ENCODE measurements around the gene UTP25.
A peak's percentile ranks its signal among the peaks of the same experiment; 100 is the strongest.
"Not testable (repeated sequence)": the region's sequence is repeated elsewhere in the genome, so short reads cannot be mapped to it uniquely, and the experiment has no call there.

The UTP25 gene, protein sequence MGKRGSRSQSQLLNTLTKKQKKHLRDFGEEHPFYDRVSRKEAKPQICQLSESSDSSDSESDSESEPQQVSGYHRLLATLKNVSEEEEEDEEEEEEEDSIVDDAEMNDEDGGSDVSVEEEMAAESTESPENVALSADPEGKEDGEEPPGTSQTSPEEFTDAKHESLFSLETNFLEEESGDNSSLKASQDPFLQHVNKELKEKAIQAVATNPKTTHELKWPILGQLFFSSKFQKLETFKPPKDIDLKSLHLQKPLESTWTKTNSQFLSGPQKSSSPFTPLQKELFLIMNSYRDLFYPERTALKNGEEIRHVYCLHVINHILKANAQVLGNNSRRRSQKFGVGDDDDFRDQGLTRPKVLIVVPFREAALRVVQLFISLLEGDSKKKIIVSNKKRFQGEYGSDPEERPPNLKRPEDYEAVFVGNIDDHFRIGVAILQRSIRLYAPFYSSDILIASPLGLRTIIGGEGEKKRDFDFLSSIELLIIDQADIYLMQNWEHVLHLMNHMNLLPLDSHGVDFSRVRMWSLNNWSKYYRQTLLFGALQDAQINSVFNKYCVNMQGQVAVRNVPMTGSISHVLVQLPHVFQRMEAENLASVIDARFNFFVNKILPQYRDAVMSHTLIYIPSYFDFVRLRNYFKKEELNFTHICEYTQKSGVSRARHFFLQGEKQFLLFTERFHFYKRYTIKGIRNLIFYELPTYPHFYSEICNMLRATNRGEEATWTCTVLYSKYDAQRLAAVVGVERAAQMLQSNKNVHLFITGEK
- total RNA-seq, result 30.9 to 121 (median 98.4) reads per million in 3 experiments

DNA sequence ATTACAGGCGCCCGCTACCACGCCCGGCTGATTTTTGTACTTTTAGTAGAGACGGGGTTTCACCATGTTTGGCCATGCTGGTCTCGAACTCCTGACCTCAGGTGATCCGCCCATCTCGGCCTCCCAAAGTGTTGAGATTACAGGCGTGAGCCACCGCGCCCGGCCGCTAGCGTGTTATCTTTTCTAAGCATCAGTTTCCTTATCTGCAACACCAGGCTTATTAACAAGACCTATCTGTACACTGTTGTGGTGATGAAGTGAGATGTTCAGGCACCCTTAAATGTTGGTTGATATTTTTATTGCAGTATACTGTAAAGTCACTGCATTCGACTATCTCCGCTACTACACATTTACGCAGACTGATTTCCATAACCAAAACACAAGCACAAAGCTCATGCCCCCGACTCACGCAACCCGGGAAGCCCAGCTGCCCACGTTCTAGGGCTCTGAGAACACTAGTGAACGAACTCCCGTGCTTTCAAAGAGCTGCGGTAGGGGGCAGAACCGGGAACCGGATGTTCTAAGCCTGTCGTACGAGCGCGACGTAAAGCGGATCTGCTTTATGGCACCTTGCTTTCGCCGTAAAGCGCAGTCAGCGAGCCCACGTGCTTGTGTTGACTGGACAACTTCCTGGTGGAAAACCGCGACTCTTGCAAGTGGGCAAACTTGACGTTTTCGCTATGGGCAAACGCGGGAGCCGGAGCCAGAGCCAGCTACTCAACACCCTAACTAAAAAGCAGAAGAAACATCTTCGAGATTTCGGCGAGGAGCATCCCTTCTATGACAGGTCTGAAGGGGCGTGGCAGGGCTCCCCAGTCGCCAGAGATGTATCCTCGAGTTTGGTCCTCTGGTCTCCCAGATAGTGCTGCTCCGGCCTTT lies at the start of gene UTP25:
Gene UTP25, plus strand, starts transcription at position 589 of the 879 bp plus-strand sequence. Its CDS starts 92 bp downstream, at position 681.
- DNase-seq, result peak; percentile 92

DNA sequence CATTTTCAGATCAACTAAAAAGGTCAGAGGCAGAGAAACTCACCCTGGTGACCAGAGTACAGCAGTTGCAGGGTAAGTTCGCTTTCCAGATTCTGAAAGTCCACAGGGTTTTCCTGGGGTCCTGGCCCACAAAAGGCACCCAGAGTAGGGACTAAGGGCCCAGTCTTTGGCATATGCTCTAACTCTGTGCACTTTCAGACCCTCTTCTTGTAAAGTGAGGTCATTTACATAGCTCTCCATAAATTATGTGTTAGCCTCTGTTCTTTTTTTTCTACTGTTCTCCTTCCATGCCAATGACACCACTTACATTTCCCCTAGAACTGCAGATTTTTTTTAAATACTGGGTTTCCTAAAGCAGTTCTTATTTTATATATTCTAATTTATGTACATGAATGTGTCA lies 49.7 kb upstream of the UTP25 start:
- DNase-seq, result no peak

DNA sequence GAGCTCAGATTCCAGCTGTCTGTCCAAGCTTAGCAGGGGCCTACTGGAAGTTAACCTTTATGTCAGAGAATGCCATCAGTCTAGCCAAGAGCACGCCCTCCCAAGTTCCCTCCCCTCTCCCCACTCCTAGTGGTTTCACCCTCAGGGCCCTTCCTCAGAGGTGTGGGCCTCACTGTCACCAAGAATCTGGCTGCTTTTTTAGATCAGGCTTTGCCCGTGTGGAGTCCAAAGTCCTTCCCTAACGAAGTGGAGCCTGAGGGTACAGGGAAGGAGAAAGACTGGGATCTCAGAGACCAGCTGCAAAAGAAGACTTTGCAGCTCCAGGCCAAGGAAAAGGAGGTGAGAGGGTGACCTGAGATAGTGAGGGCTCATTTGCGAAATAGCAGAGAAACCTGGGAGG lies 47.5 kb upstream of the UTP25 start:
- no peak for DNase-seq

DNA sequence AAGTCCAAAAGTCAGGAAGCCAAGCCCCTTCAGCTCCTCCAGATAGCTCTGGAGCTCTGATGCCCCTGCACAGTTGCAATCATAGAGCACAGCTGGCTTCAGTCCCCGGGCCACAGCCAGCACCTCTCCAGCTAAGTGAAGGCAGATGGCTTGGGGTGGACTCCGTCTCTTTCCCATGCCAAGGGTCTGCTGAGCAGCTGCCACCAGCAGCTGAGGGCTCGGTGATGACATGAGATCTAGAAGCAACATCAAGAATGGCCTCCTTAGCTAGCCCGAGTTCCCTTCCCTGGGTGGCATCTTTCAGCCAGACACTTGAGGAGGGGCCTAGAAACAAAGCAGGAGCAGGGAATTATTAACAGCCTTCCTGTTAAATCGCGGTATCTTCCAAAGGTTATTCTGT lies 44.4 kb upstream of the UTP25 start:
- DNase-seq, result no peak

DNA sequence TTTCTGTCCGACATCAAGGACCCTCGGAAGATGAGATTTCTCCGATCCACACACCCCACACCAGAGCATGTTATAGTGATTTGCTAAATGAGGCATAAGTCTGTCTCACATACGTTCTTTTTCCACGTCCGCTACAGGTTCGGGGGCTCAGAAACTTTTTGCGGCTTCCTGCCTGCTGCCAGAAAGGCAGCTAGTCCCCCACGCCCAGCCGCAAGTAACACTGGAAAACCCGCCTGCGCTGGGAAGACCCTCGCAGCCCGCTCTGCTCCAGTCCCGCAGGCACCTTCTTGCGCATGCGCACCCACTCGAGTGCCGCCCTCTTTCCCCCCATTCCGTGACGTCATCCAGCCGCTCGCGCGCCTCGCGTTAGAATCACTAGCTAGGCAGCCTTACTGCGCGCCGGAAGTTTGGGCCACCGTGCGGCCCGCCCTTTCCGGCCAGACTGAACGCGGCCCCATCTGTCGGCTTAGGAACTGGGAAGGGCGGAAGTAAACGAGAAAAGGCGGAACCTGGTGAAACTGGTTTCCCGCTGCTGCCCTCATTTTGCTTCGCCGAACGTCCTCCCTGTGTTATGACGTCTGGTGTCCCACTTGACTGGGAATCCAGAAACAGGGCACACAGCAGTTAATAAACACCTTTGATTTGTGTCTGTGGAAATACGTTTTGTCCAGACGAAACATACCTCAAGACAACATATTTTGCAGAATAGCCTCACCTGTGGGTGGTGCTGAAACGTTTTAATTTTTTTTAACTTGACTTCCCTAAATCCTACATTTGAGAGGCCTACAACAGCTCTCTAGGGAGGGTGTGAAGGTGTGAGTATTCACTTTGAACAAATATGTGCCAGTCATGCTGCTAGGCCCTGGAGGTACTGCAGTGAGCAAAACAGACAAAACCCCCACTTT lies 43.3 kb upstream of the UTP25 start, which contains the start of gene C1orf74:
Gene C1orf74, minus strand, starts transcription at position 295 of the 905 bp plus-strand sequence. CDS start 925 bp downstream, outside the sequence.
- peak; percentile 98 for DNase-seq

DNA sequence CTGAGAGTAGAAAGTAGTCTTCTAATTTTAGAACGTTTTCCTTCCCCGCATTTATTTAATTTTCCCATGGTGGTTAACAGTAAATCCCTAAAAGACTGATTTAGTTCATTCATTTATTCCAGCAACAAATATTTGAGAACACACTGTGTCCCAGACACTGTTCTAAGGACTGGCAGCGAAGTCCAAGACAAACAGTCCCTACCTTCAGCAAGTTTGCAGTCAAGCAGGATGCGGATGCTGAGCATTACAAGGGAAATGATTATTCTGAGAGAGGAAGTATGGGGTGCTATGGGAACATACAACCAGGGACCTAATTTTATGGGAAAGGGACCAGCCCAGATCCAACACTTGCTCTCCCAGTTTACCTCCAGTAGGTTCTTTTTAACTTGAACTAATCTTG lies 42.2 kb upstream of the UTP25 start:
- DNase-seq, result no peak

DNA sequence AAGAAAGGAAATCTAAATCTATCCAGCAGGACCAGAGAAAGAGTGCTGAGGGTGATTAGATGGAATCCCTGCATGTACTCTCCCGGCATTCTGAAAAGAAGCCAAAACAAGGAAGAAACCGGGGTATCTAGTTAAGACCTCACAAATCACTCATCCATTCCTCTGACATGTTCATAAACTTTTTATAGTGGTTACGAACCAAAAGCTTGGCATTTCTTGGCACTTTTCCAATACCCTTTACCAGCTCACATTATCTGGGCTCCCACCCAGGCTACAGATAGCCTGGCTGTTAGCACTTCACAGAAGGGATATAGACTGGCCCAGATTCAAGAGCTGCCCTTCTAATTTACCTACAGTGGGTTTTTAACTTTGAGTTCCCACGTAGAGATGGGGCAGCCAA lies 41.6 kb upstream of the UTP25 start:
- DNase-seq, result no peak

DNA sequence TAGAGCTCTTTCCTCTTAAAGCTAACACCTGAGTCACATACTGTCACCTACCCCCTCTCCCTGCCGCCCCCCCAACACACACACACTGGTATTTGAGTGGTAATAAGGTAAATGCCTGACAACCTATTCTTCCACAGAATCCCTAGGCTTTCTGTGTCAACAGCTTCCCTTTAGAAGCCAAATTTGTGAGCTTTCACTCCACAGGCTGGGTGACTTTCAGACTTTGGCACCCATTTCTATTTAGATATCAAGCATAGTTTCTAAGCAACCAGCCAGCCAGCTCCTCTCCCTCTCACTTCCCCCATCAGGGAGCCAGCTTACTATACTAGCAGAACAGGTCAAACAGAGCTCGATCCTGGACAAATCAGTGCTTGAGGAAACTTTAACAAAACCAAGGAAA lies 40.2 kb upstream of the UTP25 start:
- no peak for DNase-seq

DNA sequence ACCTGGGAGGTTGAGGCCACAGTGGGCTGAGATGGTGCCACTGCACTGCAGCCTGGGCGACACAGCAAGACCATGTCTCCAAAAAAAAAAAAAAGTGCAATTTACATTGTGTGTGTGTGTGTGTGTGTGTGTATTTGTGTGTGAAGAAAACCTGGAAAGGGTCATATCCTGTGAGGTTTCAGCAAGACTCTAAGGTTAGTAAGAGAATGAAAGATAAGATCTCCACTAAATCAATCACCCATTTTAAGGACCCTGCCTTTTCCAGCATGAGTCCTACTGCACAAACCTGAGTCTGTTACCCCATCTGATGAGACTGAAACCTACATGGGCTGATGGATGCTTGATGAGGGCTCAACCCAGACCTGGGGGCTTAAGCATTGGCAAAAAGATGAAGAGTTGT lies 38.5 kb upstream of the UTP25 start:
- no peak for DNase-seq

DNA sequence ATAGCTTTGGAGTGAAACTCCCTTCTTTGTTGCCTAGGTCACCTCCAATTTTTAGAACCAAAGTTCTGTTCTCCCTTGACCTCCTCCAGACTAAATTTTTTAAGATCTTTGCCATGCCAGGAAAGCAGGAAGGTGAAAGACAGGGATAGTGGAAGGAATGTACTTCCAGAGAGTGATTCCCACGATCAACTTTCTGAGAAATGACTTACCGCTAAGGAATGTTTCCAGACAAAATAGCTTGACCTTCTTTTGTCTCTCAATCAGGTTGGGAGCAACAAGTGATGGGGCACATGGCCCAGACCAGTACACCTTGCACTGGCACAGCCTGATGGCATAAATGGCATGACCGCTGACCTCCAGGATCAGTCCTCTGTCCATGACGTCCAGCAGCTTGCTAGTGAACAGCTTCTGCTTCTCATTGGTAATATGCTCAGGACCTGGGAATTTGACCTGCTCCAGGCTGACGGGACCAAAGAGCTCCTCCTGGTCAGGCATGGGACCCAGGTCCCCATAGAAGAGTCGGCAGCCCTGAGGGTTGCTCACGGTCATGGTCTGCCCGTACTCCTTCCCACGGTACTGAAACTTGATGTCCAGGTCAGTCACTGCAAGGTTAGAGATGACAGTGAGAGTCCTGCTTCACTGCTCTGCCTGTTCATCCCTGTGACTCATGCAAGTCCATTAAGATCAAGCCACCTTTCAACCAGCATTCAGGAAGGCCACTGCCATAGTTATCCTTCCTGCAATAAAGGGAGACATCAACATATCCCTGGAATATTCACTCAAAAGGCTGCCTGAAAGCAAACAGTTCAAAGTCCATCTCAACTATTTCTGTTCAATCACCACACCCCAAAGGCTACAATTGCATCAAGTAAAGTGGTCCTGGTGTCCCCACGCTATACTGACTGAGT lies 37.2 kb upstream of the UTP25 start:
- DNase-seq, result no peak

DNA sequence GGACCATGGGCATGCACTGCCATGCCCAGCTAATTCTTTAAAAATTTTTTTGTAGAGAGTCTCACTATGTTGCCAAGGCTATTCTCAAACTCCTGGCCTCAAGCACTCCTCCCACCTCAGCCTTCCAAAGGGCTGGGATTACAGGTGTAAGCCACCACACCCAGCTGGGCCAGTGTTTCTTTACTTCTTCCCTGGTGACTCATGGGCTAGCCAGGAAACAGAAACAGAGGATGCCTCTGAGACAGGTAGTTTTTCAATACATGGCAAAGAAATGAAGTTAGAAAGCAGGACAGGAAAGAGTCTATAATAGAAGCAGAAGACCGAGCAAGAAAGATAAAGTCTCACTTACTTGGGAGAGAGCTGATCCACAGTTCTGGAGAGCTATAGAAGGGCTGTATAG lies 35.9 kb upstream of the UTP25 start:
- DNase-seq, result no peak

DNA sequence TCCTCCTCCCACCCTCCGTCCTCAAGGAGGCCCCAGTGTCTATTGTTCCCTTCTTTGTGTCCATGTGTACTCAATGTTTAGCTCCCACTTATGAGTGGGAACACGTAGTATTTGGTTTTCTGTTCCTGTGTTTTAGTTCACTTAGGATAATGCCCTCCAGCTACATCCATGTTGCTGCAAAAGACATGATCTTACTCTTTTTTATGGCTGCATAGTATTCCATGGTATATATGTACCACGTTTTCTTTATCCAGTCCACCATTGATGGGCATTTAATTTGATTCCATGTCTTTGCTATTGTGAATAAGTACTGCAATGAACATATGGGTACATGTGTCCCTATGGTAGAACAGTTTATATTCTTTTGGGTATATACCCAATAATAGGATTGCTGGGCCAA lies 34.1 kb upstream of the UTP25 start:
- not testable (repeated sequence) for DNase-seq

DNA sequence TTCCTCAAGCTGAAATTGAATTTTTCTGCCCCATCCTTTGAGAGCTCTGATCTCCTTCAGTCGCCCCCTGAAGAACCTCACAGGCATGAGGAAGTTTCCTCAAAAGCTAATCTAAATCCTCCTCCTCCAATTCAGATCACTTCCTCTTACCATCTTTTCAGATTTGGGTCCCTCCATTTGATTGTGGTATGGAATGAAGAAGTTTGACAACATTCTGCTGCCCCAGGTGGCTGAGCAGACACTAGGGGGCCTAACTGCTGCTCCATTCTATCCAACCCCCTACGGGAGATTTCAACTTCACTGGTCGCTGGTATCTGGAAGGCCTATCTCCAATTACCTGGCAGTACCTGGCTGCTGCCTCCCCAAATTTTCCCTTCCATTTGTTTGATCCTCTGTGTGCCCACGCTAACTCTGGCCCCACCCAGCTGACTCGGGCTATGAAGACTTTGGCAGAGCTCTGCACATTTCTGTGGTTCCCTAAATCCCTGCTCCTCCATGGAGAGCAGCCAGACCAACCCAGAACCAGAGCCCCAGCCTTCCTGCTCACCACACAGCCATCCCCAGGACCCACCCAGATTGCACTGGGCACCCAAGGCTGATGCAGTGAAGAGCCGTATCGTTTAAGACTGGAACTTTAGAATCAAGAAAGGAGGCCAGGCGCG lies 29.7 kb upstream of the UTP25 start:
- no peak for DNase-seq

DNA sequence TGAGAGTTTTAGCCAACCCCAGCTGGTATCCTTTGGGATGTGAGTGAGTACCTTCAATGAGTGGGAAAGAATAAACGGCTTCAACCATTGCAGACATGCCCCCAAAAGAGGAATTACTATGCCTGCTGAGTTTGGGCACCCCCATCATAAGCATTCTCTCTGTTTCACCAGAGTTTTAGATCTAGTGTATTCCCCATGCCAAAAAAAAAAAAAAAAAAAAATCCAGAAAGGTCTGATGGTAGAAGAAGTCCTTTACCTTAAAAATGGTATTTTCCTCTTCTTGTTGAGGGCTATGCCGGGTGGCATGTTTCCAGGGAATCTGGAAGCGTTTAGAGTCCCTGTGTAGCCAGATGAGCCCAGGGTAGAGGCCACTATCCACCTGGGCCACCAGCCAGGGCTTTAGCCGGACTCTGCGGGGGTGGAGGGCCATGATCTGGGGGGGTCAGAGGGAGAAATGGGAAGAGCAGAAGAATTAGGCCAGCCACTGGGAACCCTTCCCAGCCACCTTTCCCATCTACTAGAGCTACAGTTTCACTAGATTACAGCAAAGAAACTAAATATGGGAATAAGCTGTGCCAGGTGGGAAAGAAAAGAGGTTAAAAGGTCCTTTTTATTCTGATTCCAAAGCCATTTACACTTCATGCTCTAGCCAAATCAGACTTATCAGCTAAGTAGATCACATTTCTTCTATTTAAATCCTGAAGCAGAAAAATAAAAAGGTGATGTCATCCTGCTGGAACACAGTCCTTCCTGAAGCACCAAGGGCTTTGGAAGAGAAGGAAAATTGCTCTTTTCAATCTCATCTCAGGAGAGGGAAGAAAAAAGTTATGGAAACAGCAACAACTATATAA lies 26.6 kb upstream of the UTP25 start:
- DNase-seq, result no peak

DNA sequence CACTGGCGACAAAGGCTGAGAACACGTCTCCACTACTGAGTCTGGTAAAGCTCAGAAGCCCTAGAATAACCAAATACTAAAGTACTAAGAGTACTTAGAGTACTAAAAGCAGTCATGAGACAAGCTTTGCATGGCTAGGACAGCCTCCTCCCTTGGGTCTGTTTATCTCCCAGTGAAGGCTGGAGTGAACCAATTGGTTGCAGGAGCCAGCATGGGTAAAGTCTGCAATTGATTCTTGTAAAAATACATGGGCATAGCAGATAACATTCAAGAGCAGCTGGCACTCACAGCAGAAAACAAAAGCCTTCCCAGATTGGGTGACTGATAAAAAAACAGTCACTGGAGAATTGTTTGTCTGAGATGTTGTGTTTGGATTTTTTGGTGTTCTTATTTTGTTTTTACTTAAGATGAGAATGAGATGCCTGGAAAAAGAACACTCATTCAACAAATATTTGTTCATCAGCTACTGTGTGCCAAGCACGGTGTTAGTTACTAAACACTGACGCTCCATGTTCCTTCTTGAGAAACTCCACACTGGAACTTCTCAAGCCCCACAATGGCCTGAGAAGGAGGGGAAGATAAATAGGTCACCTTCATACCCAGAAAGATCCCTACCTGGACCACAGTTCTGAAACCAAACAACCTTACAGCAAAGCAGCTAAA lies 25.5 kb upstream of the UTP25 start:
- no peak for DNase-seq

DNA sequence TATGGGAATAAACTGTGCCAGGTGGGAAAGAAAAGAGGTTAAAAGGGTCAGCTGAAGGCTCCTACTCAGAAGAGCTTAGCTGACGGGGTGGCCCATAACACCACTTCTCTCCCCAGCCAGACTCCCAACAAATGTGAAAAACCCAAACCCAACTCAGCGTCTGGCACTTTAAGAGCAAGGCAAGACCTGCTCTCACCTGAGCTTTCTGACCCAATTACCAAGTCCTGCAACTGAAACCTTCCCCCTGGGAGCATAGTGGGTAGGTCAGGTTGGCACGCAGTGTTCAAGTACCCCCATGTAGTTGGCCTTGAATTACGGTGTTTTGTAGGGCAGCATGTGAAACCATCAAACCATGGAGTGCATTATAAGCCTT lies 25.0 kb upstream of the UTP25 start:
- DNase-seq, result no peak

DNA sequence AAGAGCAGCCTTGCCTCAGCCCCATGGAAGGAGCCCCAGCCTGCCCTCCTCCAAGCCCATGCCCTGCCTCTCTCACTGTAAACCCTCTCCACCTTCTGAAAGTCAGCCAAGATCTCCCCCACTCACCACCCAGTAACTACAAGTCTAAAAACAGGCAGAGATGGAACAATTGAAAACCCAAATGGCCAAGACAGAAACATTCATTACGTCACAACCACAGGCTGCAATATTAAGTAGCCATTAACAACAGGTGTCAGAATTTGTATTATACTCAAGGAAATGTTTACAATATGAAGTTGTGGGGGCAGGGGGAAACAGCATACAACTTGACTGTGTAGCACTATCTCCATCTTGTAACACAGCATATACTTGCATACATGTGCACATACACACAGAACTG lies 24.2 kb upstream of the UTP25 start:
- DNase-seq, result no peak

DNA sequence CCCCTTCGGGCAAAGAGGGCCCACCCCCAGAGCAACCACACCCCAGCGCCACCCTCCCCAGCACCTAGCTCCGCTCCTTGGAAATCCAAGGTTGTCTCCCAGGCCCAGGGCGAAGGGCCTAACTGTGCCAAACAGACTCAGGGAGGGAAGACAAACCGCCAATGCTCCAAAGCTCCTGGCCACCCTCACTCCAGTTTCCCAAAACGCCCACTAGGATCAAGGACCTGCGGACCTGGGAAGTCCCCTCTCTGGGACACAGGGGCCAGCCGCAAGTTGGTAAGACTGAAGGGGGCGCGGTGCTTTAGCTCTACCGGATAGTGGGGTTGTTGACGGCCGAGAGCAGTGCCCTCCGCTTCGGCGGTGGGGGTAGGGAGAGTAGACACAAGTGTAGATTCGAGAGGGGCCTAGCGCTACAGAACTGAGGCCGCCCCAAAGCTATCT lies 22.4 kb upstream of the UTP25 start:
- no peak for DNase-seq

Measured in central memory CD4-positive, alpha-beta T cell (primary cell).